Colonic mucosa (tissue), 4 donors: Measurements from ENCODE around the gene C16orf74. TPM values are rescaled to one million over a fixed set of nuclear protein-coding genes. Genes with fewer than 3 reads are reported as not detected.

ENCODE experiments used
- DNase-seq: peaks from one replicate; pipeline ENCODE4 v3.0.0-alpha.2; 2020
- H3K27ac ChIP-seq: fragments of 200-600 bp; one replicate; pipeline ENCODE4 v1.8.0; 2021
- H3K27me3 ChIP-seq: fragments of 200-600 bp; one replicate; pipeline ENCODE4 v1.8.0; 2021
- H3K36me3 ChIP-seq: fragments of 200-600 bp; one replicate; pipeline ENCODE4 v1.8.0; 2021
- H3K4me1 ChIP-seq: fragments of 200-600 bp; one replicate; pipeline ENCODE4 v1.8.0; 2021; ENCODE audit warnings: mild to moderate bottlenecking
- H3K4me3 ChIP-seq: fragments of 200-600 bp; one replicate; pipeline ENCODE4 v1.8.0; 2021
- H3K9ac ChIP-seq, 2 donors: one replicate each; pipeline ENCODE4 v1.7.0; 2013; ENCODE audit warnings: control low read depth in 2 of 2, low read depth in 2 of 2, low read length in 2 of 2
- H3K9me3 ChIP-seq: fragments of 200-600 bp; one replicate; pipeline ENCODE4 v1.8.0; 2021
- CTCF ChIP-seq: fragments of 200-600 bp; IDR thresholded peaks from one replicate; pipeline ENCODE4 v1.8.0; 2022; ENCODE audit warnings: antibody characterized with exemption, mild to moderate bottlenecking
- intact Hi-C: fragments of 100-400 bp; cut with DNase I; formaldehyde crosslinking; loops from one replicate; pipeline ENCODE4 v1.14.1; 2022
- total RNA-seq, 2 donors: library from RNA; stranded (reverse); fragmentation: NEBNext Ultra II Directional in 1 of 2; extraction: Animal tissue kit (Norgen Biotek cat#: 25700) in 1 of 2; gene quantifications; one replicate each; pipeline ENCODE4 v1.2.1, GENCODE V29; 2021
- donor health status: healthy.
- donor health status: DM: no; HTN: no; CAD: no.
- donor health status: DM: no; HTN: no; CAD: no.

Gene C16orf74
- total RNA-seq, 2 donors from 2014 or later = 0.37 to 0.96 TPM

- Histone ChIP-seq H3K9me3 (no peaks in the 10 kb centered on the region), H3K9ac (no peak overlapping the region), H3K4me1 (no peaks in the 10 kb centered on the region), H3K4me3 (no peak overlapping the region), H3K36me3 (no peaks in the 10 kb centered on the region), H3K27me3 (no peaks in the 10 kb centered on the region), H3K27ac (no peak overlapping the region)
- intact Hi-C loops = no loop called here
- no peak for TF ChIP-seq CTCF
- DNase-seq = no peak
These were observed 61.0 kb downstream of the C16orf74 start for GRCh38 chr16:85689950-85690320.

- no peak for DNase-seq
- peak overlapping the region in 1 of 2 donors; percentile 12 for H3K9ac ChIP-seq
- no peak for TF ChIP-seq CTCF
- intact Hi-C loops = no loop called here
- no peak overlapping the region for H3K27ac ChIP-seq
- H3K27me3 ChIP-seq = no peaks in the 10 kb centered on the region
- H3K36me3 ChIP-seq = no peaks in the 10 kb centered on the region
- H3K4me3 ChIP-seq = peak overlapping the region; percentile 65
- no peaks in the 10 kb centered on the region for H3K4me1 ChIP-seq
- no peaks in the 10 kb centered on the region for H3K9me3 ChIP-seq
These were observed 61.5 kb downstream of the C16orf74 start for GRCh38 chr16:85689285-85689949.

GRCh38 chr16:85688586-85689284 lies 62.2 kb downstream of the C16orf74 start, which contains the start of gene GINS2:
Gene GINS2, minus strand, starts transcription at chr16:85688954. Its CDS starts 56 bp downstream, at chr16:85688898.
- no peaks in the 10 kb centered on the region for H3K4me1 ChIP-seq
- H3K27ac ChIP-seq = no peak within 1 kb of the TSS
- DNase-seq = peak; percentile 91
- TF ChIP-seq CTCF = no peak
- H3K9me3 ChIP-seq = no peaks in the 10 kb centered on the region
- intact Hi-C loops = no loop called here
- H3K27me3 ChIP-seq = no peaks in the 10 kb centered on the region
- peak within 1 kb of the TSS; percentile 65 for H3K4me3 ChIP-seq
- H3K36me3 ChIP-seq = no peaks in the 10 kb centered on the region
- peak within 1 kb of the TSS; percentile 38 to 55 for H3K9ac ChIP-seq

- Histone ChIP-seq H3K4me1 (no peaks in the 10 kb centered on the region), H3K36me3 (no peaks in the 10 kb centered on the region), H3K27ac (no peak overlapping the region), H3K9ac (peak overlapping the region; percentile 26 to 38), H3K27me3 (no peaks in the 10 kb centered on the region), H3K4me3 (peak overlapping the region; percentile 65), H3K9me3 (no peaks in the 10 kb centered on the region)
- intact Hi-C loops = no loop called here
- no peak for TF ChIP-seq CTCF
- DNase-seq = peak; percentile 53
These were observed 63.0 kb downstream of the C16orf74 start for GRCh38 chr16:85687651-85688471.

GRCh38 chr16:85686912-85687591 lies 63.8 kb downstream of the C16orf74 start:
- Histone ChIP-seq H3K4me3 (no peak overlapping the region), H3K4me1 (no peaks in the 10 kb centered on the region), H3K9ac (no peak overlapping the region), H3K27ac (no peak overlapping the region), H3K9me3 (no peaks in the 10 kb centered on the region), H3K27me3 (no peaks in the 10 kb centered on the region), H3K36me3 (no peaks in the 10 kb centered on the region)
- no peak for TF ChIP-seq CTCF
- DNase-seq = peak; percentile 51
- intact Hi-C loops = no loop called here
